CD14-positive monocyte (primary cell): ENCODE measurements around the gene YBX1. TPM values are rescaled to one million over a fixed set of nuclear protein-coding genes. Genes with fewer than 3 reads are reported as not detected.

Source experiments
- DNase-seq, 3 donors: peaks; one replicate each; pipeline ENCODE4 v3.0.0-alpha.2; 2011 to 2022
- H2AFZ ChIP-seq: 2 replicates; pipeline ENCODE4 v1.6.0; 2012; ENCODE audit warnings: mild to moderate bottlenecking, low read depth, low read length, inconsistent platforms; ENCODE audit not compliant: insufficient read depth, poor library complexity, severe bottlenecking
- H3K27ac ChIP-seq, 2 donors: 1 replicate in 1 of 2; 2 replicates in 1 of 2; pipeline ENCODE4 v1.5.1; 2012 to 2013; ENCODE audit warnings: low read length in 2 of 2, control low read depth in 1 of 2, inconsistent platforms in 1 of 2, low read depth in 1 of 2, mild to moderate bottlenecking in 1 of 2
- H3K27me3 ChIP-seq, 2 donors: one replicate each; pipeline versions ENCODE4 v1.6.0 to v1.6.1; 2011 to 2013; ENCODE audit warnings: low read length in 2 of 2; ENCODE audit not compliant: control insufficient read depth in 2 of 2, insufficient read depth in 2 of 2
- H3K36me3 ChIP-seq, 2 donors: replicated peaks in 1 of 2; 1 replicate in 1 of 2; 2 replicates in 1 of 2; pipeline versions ENCODE4 v1.5.1 to v1.6.1; 2012 to 2013; ENCODE audit warnings: low read length in 2 of 2, control low read depth in 1 of 2, inconsistent platforms in 1 of 2, mild to moderate bottlenecking in 1 of 2; ENCODE audit not compliant: insufficient read depth in 2 of 2, control insufficient read depth in 1 of 2
- H3K4me1 ChIP-seq, 2 donors: 1 replicate in 1 of 2; 2 replicates in 1 of 2; pipeline versions ENCODE4 v1.5.1 to v1.6.1; 2012 to 2013; ENCODE audit warnings: low read length in 2 of 2, control low read depth in 1 of 2, inconsistent platforms in 1 of 2, mild to moderate bottlenecking in 1 of 2, moderate library complexity in 1 of 2; ENCODE audit not compliant: insufficient read depth in 2 of 2, control insufficient read depth in 1 of 2
- H3K4me2 ChIP-seq: replicated peaks from 2 replicates; pipeline ENCODE3; 2012; ENCODE audit warnings: low read length, moderate library complexity, mild to moderate bottlenecking; ENCODE audit not compliant: poor library complexity, severe bottlenecking; ENCODE audit errors: extremely low read depth
- H3K4me3 ChIP-seq, 3 experiments: fragments of 200-600 bp in 1 of 3; sonication (generic) in 1 of 3; replicated peaks in 1 of 3; 1 replicate in 2 of 3; 2 replicates in 1 of 3; pipeline ENCODE4 v1.5.1; 2011 to 2013; ENCODE audit warnings: low read length in 3 of 3, mild to moderate bottlenecking in 3 of 3, control low read depth in 2 of 3, low read depth in 2 of 3, inconsistent platforms in 1 of 3, moderate library complexity in 1 of 3
- H3K79me2 ChIP-seq: 2 replicates; pipeline ENCODE4 v1.6.0; 2012; ENCODE audit warnings: mild to moderate bottlenecking, control low read depth, inconsistent platforms, low read length, moderate library complexity; ENCODE audit not compliant: insufficient read depth
- H3K9ac ChIP-seq: 2 replicates; pipeline ENCODE4 v1.6.0; 2017; ENCODE audit warnings: low read length, mild to moderate bottlenecking; ENCODE audit not compliant: insufficient read depth, poor library complexity, severe bottlenecking
- H3K9me3 ChIP-seq, 2 donors: replicated peaks in 1 of 2; 1 replicate in 1 of 2; 2 replicates in 1 of 2; pipeline versions ENCODE4 v1.5.1 to v1.6.1; 2012 to 2013; ENCODE audit warnings: low read length in 2 of 2, control low read depth in 1 of 2; ENCODE audit not compliant: control insufficient read depth in 1 of 2, insufficient read depth in 1 of 2
- H4K20me1 ChIP-seq: 2 replicates; pipeline ENCODE4 v1.6.0; 2012; ENCODE audit warnings: mild to moderate bottlenecking, low read length, control low read depth, moderate library complexity; ENCODE audit not compliant: insufficient read depth
- H3K27ac Mint-ChIP-seq, 7 donors: one replicate each; pipeline ENCODE4 v1.8.0; 2020; ENCODE audit warnings: mild to moderate bottlenecking in 7 of 7, mixed read lengths in 7 of 7, moderate library complexity in 6 of 7, inconsistent platforms in 2 of 7
- H3K27me3 Mint-ChIP-seq, 3 donors: one replicate each; pipeline ENCODE4 v1.8.0; 2021 to 2022; ENCODE audit warnings: low read depth in 3 of 3, mild to moderate bottlenecking in 3 of 3, mixed read lengths in 3 of 3, moderate library complexity in 3 of 3, inconsistent platforms in 1 of 3
- H3K36me3 Mint-ChIP-seq, 2 donors: one replicate each; pipeline ENCODE4 v1.8.0; 2020; ENCODE audit warnings: mixed read lengths in 2 of 2, inconsistent platforms in 1 of 2, mild to moderate bottlenecking in 1 of 2
- H3K4me1 Mint-ChIP-seq: one replicate; pipeline ENCODE4 v1.8.0; 2020; ENCODE audit warnings: mild to moderate bottlenecking, mixed read lengths
- H3K4me3 Mint-ChIP-seq, 2 donors: one replicate each; pipeline ENCODE4 v1.8.0; 2020; ENCODE audit warnings: mild to moderate bottlenecking in 2 of 2, mixed read lengths in 2 of 2, moderate library complexity in 1 of 2
- H3K9me3 Mint-ChIP-seq, 7 donors: one replicate each; pipeline ENCODE4 v1.8.0; 2020 to 2022; ENCODE audit warnings: mixed read lengths in 7 of 7, mild to moderate bottlenecking in 6 of 7, moderate library complexity in 6 of 7, inconsistent platforms in 2 of 7
- CTCF ChIP-seq: fragments of 200-600 bp; IDR thresholded peaks from one replicate; pipeline ENCODE4 v1.8.0; 2022; ENCODE audit warnings: antibody characterized with exemption, mild to moderate bottlenecking
- WGBS: methylation state at CpG from one replicate; pipeline ENCODE4 v1.1.5; 2013; ENCODE audit warnings: missing lambda C conversion rate; ENCODE audit not compliant: insufficient coverage; 5-methylcytosine and 5-hydroxymethylcytosine counted together
- intact Hi-C, 2 donors: fragments of 100-400 bp; cut with micrococcal nuclease; formaldehyde crosslinking; loops; one replicate each; pipeline versions ENCODE4 v1.15.0 to v1.15.1; 2023
- polyA plus RNA-seq, 3 donors: library from polyadenylated mRNA; depleted of rRNA in 1 of 3; unstranded in 2 of 3; stranded (reverse) in 1 of 3; fragments of 300-500 nt in 2 of 3; fragments of >200 nt in 1 of 3; fragmentation: Illumina TruSeq in 2 of 3; gene quantifications; 1 replicate in 2 of 3; 2 replicates in 1 of 3; pipeline ENCODE4 v1.2.3, GENCODE V29; 2012 to 2021

Gene YBX1
- polyA plus RNA-seq, 3 donors: 65.7 to 301 (median 70.2) TPM

GRCh38 chr1:42698081-42698813 lies 16.0 kb downstream of the YBX1 start:
- no peaks in the 10 kb centered on the region for H3K9me3 ChIP-seq
- peaks cover 92 to 95% of the 10 kb centered on the region in 2 donors for H3K36me3 Mint-ChIP-seq
- 100% methylated on average over 3 of the region's 4 CpGs for WGBS
- no peak overlapping the region for H3K4me3 ChIP-seq
- no peaks in the 10 kb centered on the region for H3K27me3 ChIP-seq
- H3K27me3 Mint-ChIP-seq: no peaks in the 10 kb centered on the region
- no peak overlapping the region for H3K4me3 Mint-ChIP-seq
- H4K20me1 ChIP-seq: peaks cover 91% of the 10 kb centered on the region
- DNase-seq: no peak
- no peaks in the 10 kb centered on the region for H3K4me1 ChIP-seq
- intact Hi-C loops: no loop called here
- no peak overlapping the region for H2AFZ ChIP-seq
- H3K4me1 Mint-ChIP-seq: no peaks in the 10 kb centered on the region
- peak overlapping the region in 2 of 7 donors; percentile 1 to 37 for H3K27ac Mint-ChIP-seq
- no peak for TF ChIP-seq CTCF
- no peaks in the 10 kb centered on the region for H3K9me3 Mint-ChIP-seq
- peaks cover 63% of the 10 kb centered on the region for H3K79me2 ChIP-seq
- H3K27ac ChIP-seq: peak overlapping the region in 1 of 2 donors; percentile 20
- H3K4me2 ChIP-seq: no peak overlapping the region
- no peak overlapping the region for H3K9ac ChIP-seq
- H3K36me3 ChIP-seq: peaks cover 93 to 100% of the 10 kb centered on the region in 2 donors

GRCh38 chr1:42700006-42700405 lies 17.8 kb downstream of the YBX1 start:
- Histone ChIP-seq H3K4me1 (no peaks in the 10 kb centered on the region), H3K27me3 (no peaks in the 10 kb centered on the region), H3K4me2 (no peak overlapping the region), H2AFZ (no peak overlapping the region), H4K20me1 (peaks cover 88% of the 10 kb centered on the region), H3K9ac (no peak overlapping the region), H3K9me3 (no peaks in the 10 kb centered on the region), H3K79me2 (peaks cover 50% of the 10 kb centered on the region), H3K27ac (peak overlapping the region in 1 of 2 donors; percentile 23), H3K4me3 (no peak overlapping the region), H3K36me3 (peaks cover 91 to 100% of the 10 kb centered on the region in 2 donors)
- H3K36me3 Mint-ChIP-seq: peaks cover 97 to 100% of the 10 kb centered on the region in 2 donors
- no peak overlapping the region for H3K4me3 Mint-ChIP-seq
- no peaks in the 10 kb centered on the region for H3K27me3 Mint-ChIP-seq
- H3K27ac Mint-ChIP-seq: peak overlapping the region in 1 of 7 donors; percentile 37
- intact Hi-C loops: no loop called here
- no peaks in the 10 kb centered on the region for H3K9me3 Mint-ChIP-seq
- TF ChIP-seq CTCF: no peak
- DNase-seq: no peak
- no peaks in the 10 kb centered on the region for H3K4me1 Mint-ChIP-seq
